HEK293 (cell line): ENCODE results near the gene CACNA1F.
A peak's percentile ranks its signal among the peaks of the same experiment; 100 is the strongest.

Source experiments
- BCL11A ChIP-seq: fragments of 450-650 bp; formaldehyde crosslinking; IDR thresholded peaks from 2 replicates; pipeline ENCODE4 v1.5.1; 2016; ENCODE audit warnings: low read depth, missing biosample characterization, missing genetic modification characterization
- BCL11B ChIP-seq: fragments of 450-650 bp; formaldehyde crosslinking; IDR thresholded peaks from 2 replicates; pipeline ENCODE4 v1.5.1; 2016; ENCODE audit warnings: low read depth, missing biosample characterization, missing genetic modification characterization
- EGR2 ChIP-seq: fragments of 450-650 bp; formaldehyde crosslinking; IDR thresholded peaks from 2 replicates; pipeline ENCODE4 v1.5.1; 2016; ENCODE audit warnings: low read depth, missing biosample characterization, missing genetic modification characterization
- GLIS1 ChIP-seq: fragments of 450-650 bp; formaldehyde crosslinking; IDR thresholded peaks from 2 replicates; pipeline ENCODE4 v1.5.1; 2016; ENCODE audit warnings: missing biosample characterization, missing genetic modification characterization
- KLF10 ChIP-seq: fragments of 450-650 bp; IDR thresholded peaks from 2 replicates; pipeline ENCODE4 v1.5.1; 2018; ENCODE audit warnings: missing biosample characterization, mild to moderate bottlenecking, missing genetic modification characterization
- KLF16 ChIP-seq: fragments of 450-650 bp; formaldehyde crosslinking; IDR thresholded peaks from 2 replicates; pipeline ENCODE4 v1.5.1; 2017; ENCODE audit warnings: missing biosample characterization, missing genetic modification characterization
- OVOL3 ChIP-seq: fragments of 450-650 bp; formaldehyde crosslinking; IDR thresholded peaks from 2 replicates; pipeline ENCODE4 v1.5.1; 2016; ENCODE audit warnings: missing biosample characterization, missing genetic modification characterization
- SP7 ChIP-seq: fragments of 450-650 bp; formaldehyde crosslinking; IDR thresholded peaks from 2 replicates; pipeline ENCODE4 v1.5.1; 2016; ENCODE audit warnings: missing biosample characterization, missing genetic modification characterization
- WT1 ChIP-seq: fragments of 450-650 bp; formaldehyde crosslinking; IDR thresholded peaks from 2 replicates; pipeline ENCODE4 v1.5.1; 2016; ENCODE audit warnings: missing biosample characterization, missing genetic modification characterization
- ZBTB17 ChIP-seq: fragments of 450-650 bp; formaldehyde crosslinking; IDR thresholded peaks from 2 replicates; pipeline ENCODE4 v1.5.1; 2016; ENCODE audit warnings: missing biosample characterization, missing genetic modification characterization
- ZBTB20 ChIP-seq: fragments of 450-650 bp; formaldehyde crosslinking; IDR thresholded peaks from 2 replicates; pipeline ENCODE4 v1.5.1; 2016; ENCODE audit warnings: missing biosample characterization, missing genetic modification characterization
- ZEB2 ChIP-seq: fragments of 450-650 bp; formaldehyde crosslinking; IDR thresholded peaks from 2 replicates; pipeline ENCODE4 v1.5.1; 2016; ENCODE audit warnings: missing biosample characterization, missing genetic modification characterization
- ZNF2 ChIP-seq: fragments of 450-650 bp; formaldehyde crosslinking; IDR thresholded peaks from 2 replicates; pipeline ENCODE4 v1.5.1; 2016; ENCODE audit warnings: missing biosample characterization, missing genetic modification characterization
- ZNF324 ChIP-seq: fragments of 450-650 bp; formaldehyde crosslinking; IDR thresholded peaks from 2 replicates; pipeline ENCODE4 v1.5.1; 2016; ENCODE audit warnings: missing biosample characterization, missing genetic modification characterization
- ZNF423 ChIP-seq: fragments of 450-650 bp; formaldehyde crosslinking; IDR thresholded peaks from 2 replicates; pipeline ENCODE4 v1.5.1; 2016; ENCODE audit warnings: missing biosample characterization, missing genetic modification characterization
- ZNF571 ChIP-seq: fragments of 450-650 bp; formaldehyde crosslinking; IDR thresholded peaks from 2 replicates; pipeline ENCODE4 v1.5.0; 2017; ENCODE audit warnings: missing biosample characterization, missing genetic modification characterization
- ZNF660 ChIP-seq: fragments of 450-650 bp; IDR thresholded peaks from 2 replicates; pipeline ENCODE4 v1.5.1; 2018; ENCODE audit warnings: missing biosample characterization, mild to moderate bottlenecking, missing genetic modification characterization
- ZNF830 ChIP-seq: fragments of 450-650 bp; IDR thresholded peaks from 2 replicates; pipeline ENCODE4 v1.5.0; 2018; ENCODE audit warnings: missing biosample characterization, missing genetic modification characterization, low read depth, mild to moderate bottlenecking, moderate library complexity
- ZNF837 ChIP-seq: fragments of 450-650 bp; formaldehyde crosslinking; IDR thresholded peaks from 2 replicates; pipeline ENCODE4 v1.5.1; 2016; ENCODE audit warnings: missing biosample characterization, missing genetic modification characterization
- TF ChIP-seq, protein P1 (sequence below): fragments of 450-650 bp; formaldehyde crosslinking; conservative IDR thresholded peaks from 2 replicates; pipeline ENCODE4 v1.5.1; 2016; ENCODE audit warnings: low read depth, missing biosample characterization, missing genetic modification characterization
- TF ChIP-seq, protein P2 (sequence below): fragments of 450-650 bp; formaldehyde crosslinking; IDR thresholded peaks from 2 replicates; pipeline ENCODE4 v1.5.1; 2016; ENCODE audit warnings: missing biosample characterization, missing genetic modification characterization, borderline replicate concordance
- TF ChIP-seq, protein P3 (sequence below): fragments of 450-650 bp; formaldehyde crosslinking; IDR thresholded peaks from 2 replicates; pipeline ENCODE4 v1.5.1; 2016; ENCODE audit warnings: missing biosample characterization, missing genetic modification characterization
- TF ChIP-seq, protein P4 (sequence below): fragments of 450-650 bp; formaldehyde crosslinking; IDR thresholded peaks from 2 replicates; pipeline ENCODE4 v1.5.1; 2016; ENCODE audit warnings: missing biosample characterization, missing genetic modification characterization
- TF ChIP-seq, protein P5 (sequence below): fragments of 450-650 bp; formaldehyde crosslinking; optimal IDR thresholded peaks from 2 replicates; pipeline ENCODE3; 2016; ENCODE audit warnings: missing biosample characterization, mild to moderate bottlenecking, missing genetic modification characterization

CACNA1F gene

DNA sequence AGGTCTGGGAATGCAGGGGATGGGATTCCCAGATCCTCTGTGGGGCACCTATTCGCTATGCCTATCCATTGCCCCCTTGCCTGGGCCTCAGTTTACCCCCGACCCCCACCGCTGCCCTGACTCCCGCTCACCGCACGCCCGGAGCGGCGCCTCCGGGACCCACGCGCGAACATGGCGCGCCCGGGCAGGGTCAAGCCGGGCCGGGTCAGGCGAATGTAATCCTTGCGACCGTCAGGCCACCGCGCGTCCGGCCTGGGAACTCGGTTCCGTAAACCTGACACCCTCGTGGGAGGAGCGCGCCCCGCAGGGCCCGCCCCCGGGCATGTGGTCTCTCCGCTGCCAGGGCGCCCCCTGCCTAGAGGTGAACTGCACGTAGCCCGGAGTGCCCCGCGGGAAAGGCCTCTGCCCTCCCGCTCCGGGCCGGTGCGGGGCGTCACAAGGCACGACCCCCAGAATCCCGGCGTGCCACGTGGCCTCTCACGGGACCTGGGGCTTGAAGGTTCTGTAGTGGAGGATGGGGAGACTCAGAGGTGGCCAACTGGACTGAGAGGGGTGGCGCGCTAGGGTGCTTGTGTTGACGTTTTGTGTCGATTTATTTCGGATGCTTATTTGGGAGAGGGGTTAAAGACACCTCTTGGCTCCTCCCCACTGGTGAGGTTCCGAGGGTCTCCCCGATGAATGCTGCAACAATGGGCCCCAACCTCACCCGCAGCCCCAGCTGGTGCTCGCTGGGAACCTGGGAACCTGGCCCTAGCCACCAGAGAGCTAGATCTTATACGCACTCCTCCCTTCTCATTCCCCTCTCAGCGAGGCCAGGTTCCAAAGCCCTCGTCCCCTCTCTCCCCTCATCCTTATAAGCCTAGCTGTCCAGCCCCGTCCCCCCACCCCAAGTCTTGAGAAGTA lies 46.8 kb downstream of the CACNA1F start, which contains the start of gene PRICKLE3 (continued):
- TF ChIP-seq BCL11A (tag by site-specific recombination): peak; percentile 74; the same call in 1 of the 2 replicates
- TF ChIP-seq SP7 (tag by site-specific recombination): peak; percentile 55; the same call in 1 of the 2 replicates
- TF ChIP-seq KLF10 (tag by site-specific recombination): peak; percentile 18; the same call in 1 of the 2 replicates
- no peak for TF ChIP-seq ZNF837 (tag by site-specific recombination)
- 0 out of 2 replicates have a peak, but pooled peaks have one; percentile 13 for TF ChIP-seq WT1
- TF ChIP-seq BCL11B: peak; percentile 34; the same call in 1 of the 2 replicates
- TF ChIP-seq ZEB2 (tag by site-specific recombination): peak; percentile 83
- TF ChIP-seq ZNF2 (tag by site-specific recombination): peak; percentile 63; the same call in 1 of the 2 replicates
- no peak for TF ChIP-seq OVOL3
- TF ChIP-seq ZBTB17: peak; percentile 71
- no peak for TF ChIP-seq ZNF830
- TF ChIP-seq, protein P1, sequence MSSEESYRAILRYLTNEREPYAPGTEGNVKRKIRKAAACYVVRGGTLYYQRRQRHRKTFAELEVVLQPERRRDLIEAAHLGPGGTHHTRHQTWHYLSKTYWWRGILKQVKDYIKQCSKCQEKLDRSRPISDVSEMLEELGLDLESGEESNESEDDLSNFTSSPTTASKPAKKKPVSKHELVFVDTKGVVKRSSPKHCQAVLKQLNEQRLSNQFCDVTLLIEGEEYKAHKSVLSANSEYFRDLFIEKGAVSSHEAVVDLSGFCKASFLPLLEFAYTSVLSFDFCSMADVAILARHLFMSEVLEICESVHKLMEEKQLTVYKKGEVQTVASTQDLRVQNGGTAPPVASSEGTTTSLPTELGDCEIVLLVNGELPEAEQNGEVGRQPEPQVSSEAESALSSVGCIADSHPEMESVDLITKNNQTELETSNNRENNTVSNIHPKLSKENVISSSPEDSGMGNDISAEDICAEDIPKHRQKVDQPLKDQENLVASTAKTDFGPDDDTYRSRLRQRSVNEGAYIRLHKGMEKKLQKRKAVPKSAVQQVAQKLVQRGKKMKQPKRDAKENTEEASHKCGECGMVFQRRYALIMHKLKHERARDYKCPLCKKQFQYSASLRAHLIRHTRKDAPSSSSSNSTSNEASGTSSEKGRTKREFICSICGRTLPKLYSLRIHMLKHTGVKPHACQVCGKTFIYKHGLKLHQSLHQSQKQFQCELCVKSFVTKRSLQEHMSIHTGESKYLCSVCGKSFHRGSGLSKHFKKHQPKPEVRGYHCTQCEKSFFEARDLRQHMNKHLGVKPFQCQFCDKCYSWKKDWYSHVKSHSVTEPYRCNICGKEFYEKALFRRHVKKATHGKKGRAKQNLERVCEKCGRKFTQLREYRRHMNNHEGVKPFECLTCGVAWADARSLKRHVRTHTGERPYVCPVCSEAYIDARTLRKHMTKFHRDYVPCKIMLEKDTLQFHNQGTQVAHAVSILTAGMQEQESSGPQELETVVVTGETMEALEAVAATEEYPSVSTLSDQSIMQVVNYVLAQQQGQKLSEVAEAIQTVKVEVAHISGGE (tag by site-specific recombination): no peak
- TF ChIP-seq, protein P2, sequence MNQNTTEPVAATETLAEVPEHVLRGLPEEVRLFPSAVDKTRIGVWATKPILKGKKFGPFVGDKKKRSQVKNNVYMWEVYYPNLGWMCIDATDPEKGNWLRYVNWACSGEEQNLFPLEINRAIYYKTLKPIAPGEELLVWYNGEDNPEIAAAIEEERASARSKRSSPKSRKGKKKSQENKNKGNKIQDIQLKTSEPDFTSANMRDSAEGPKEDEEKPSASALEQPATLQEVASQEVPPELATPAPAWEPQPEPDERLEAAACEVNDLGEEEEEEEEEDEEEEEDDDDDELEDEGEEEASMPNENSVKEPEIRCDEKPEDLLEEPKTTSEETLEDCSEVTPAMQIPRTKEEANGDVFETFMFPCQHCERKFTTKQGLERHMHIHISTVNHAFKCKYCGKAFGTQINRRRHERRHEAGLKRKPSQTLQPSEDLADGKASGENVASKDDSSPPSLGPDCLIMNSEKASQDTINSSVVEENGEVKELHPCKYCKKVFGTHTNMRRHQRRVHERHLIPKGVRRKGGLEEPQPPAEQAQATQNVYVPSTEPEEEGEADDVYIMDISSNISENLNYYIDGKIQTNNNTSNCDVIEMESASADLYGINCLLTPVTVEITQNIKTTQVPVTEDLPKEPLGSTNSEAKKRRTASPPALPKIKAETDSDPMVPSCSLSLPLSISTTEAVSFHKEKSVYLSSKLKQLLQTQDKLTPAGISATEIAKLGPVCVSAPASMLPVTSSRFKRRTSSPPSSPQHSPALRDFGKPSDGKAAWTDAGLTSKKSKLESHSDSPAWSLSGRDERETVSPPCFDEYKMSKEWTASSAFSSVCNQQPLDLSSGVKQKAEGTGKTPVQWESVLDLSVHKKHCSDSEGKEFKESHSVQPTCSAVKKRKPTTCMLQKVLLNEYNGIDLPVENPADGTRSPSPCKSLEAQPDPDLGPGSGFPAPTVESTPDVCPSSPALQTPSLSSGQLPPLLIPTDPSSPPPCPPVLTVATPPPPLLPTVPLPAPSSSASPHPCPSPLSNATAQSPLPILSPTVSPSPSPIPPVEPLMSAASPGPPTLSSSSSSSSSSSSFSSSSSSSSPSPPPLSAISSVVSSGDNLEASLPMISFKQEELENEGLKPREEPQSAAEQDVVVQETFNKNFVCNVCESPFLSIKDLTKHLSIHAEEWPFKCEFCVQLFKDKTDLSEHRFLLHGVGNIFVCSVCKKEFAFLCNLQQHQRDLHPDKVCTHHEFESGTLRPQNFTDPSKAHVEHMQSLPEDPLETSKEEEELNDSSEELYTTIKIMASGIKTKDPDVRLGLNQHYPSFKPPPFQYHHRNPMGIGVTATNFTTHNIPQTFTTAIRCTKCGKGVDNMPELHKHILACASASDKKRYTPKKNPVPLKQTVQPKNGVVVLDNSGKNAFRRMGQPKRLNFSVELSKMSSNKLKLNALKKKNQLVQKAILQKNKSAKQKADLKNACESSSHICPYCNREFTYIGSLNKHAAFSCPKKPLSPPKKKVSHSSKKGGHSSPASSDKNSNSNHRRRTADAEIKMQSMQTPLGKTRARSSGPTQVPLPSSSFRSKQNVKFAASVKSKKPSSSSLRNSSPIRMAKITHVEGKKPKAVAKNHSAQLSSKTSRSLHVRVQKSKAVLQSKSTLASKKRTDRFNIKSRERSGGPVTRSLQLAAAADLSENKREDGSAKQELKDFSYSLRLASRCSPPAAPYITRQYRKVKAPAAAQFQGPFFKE: no peak
- TF ChIP-seq, protein P3, sequence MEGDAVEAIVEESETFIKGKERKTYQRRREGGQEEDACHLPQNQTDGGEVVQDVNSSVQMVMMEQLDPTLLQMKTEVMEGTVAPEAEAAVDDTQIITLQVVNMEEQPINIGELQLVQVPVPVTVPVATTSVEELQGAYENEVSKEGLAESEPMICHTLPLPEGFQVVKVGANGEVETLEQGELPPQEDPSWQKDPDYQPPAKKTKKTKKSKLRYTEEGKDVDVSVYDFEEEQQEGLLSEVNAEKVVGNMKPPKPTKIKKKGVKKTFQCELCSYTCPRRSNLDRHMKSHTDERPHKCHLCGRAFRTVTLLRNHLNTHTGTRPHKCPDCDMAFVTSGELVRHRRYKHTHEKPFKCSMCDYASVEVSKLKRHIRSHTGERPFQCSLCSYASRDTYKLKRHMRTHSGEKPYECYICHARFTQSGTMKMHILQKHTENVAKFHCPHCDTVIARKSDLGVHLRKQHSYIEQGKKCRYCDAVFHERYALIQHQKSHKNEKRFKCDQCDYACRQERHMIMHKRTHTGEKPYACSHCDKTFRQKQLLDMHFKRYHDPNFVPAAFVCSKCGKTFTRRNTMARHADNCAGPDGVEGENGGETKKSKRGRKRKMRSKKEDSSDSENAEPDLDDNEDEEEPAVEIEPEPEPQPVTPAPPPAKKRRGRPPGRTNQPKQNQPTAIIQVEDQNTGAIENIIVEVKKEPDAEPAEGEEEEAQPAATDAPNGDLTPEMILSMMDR (tag by site-specific recombination): peak; percentile 91
- TF ChIP-seq GLIS1: peak; percentile 79
- no peak for TF ChIP-seq ZNF571
- TF ChIP-seq ZNF423: peak; percentile 57; the same call in 1 of the 2 replicates
- TF ChIP-seq, protein P4, sequence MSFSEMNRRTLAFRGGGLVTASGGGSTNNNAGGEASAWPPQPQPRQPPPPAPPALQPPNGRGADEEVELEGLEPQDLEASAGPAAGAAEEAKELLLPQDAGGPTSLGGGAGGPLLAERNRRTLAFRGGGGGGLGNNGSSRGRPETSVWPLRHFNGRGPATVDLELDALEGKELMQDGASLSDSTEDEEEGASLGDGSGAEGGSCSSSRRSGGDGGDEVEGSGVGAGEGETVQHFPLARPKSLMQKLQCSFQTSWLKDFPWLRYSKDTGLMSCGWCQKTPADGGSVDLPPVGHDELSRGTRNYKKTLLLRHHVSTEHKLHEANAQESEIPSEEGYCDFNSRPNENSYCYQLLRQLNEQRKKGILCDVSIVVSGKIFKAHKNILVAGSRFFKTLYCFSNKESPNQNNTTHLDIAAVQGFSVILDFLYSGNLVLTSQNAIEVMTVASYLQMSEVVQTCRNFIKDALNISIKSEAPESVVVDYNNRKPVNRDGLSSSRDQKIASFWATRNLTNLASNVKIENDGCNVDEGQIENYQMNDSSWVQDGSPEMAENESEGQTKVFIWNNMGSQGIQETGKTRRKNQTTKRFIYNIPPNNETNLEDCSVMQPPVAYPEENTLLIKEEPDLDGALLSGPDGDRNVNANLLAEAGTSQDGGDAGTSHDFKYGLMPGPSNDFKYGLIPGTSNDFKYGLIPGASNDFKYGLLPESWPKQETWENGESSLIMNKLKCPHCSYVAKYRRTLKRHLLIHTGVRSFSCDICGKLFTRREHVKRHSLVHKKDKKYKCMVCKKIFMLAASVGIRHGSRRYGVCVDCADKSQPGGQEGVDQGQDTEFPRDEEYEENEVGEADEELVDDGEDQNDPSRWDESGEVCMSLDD (tag by site-specific recombination): peak; percentile 79
- peak; percentile 69; the same call in 1 of the 2 replicates for TF ChIP-seq ZBTB20 (tag by site-specific recombination)
- peak; percentile 76 for TF ChIP-seq EGR2 (tag by site-specific recombination)
- TF ChIP-seq KLF16: peak; percentile 70; the same call in 1 of the 2 replicates
- TF ChIP-seq, protein P5, sequence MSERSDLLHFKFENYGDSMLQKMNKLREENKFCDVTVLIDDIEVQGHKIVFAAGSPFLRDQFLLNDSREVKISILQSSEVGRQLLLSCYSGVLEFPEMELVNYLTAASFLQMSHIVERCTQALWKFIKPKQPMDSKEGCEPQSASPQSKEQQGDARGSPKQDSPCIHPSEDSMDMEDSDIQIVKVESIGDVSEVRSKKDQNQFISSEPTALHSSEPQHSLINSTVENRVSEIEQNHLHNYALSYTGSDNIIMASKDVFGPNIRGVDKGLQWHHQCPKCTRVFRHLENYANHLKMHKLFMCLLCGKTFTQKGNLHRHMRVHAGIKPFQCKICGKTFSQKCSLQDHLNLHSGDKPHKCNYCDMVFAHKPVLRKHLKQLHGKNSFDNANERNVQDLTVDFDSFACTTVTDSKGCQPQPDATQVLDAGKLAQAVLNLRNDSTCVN (tag by site-specific recombination): peak; percentile 84
- TF ChIP-seq ZNF660 (tag by site-specific recombination): no peak; the same call in 1 of the 2 replicates
- TF ChIP-seq ZNF324 (tag by site-specific recombination): 0 out of 2 replicates have a peak, but pooled peaks have one; percentile 24
